NCI-H510A (cell line): ENCODE data around the gene TAAR5.
"Not testable (repeated sequence)": the region's sequence is repeated elsewhere in the genome, so short reads cannot be mapped to it uniquely, and the experiment has no call there.

Source experiments
- DNase-seq: peaks from one replicate; lab custom pipeline; 2025; lab: John Stamatoyannopoulos, UW

Gene TAAR5

DNA sequence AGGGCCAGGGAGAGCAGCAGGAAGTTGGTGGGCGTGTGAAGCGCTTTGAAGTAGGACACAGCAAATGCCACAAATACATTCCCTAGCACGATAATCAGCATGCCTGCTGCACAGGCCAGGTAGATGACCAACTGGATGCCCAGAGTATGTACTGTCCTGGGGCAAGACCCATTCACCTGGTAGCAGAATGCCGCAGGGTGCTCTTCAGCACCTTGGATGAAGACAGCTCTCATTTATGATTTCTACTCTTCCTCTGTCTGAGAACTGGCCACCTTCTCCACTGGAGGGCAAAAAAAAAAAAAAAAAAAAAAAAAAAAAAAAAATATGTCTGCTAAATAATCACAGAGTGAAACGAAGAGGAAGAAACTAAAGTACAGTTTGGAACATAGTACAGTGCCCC, at the start of gene TAAR5:
TSS of gene TAAR5 (minus strand) at position 288 of the 400 bp plus-strand sequence. CDS start at position 233, 55 bp downstream.
- no peak for DNase-seq

GRCh38 chr6:132637135-132637534, 47.6 kb upstream of the TAAR5 start:
- not testable (repeated sequence) for DNase-seq

DNA sequence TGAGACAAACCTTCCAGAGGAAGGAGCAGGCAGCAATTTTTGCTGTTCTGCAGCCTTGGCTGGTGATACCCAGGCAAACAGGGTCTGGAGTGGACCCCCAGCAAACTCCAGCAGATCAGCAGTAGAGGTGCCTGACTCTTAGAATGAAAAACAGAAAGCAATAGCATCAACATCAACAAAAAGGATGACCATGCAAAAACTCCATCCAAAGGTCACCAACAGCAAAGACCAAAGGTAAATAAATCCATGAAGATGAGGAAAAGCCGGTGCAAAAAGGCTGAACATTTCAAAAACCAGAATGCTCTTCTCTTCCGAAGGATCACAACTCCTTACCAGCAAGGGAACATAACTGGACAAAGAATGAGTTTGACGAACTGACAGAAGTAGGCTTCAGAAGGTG, 46.4 kb upstream of the TAAR5 start:
- DNase-seq: not testable (repeated sequence)

GRCh38 chr6:132635288-132635687, 45.7 kb upstream of the TAAR5 start:
- DNase-seq: not testable (repeated sequence)

DNA sequence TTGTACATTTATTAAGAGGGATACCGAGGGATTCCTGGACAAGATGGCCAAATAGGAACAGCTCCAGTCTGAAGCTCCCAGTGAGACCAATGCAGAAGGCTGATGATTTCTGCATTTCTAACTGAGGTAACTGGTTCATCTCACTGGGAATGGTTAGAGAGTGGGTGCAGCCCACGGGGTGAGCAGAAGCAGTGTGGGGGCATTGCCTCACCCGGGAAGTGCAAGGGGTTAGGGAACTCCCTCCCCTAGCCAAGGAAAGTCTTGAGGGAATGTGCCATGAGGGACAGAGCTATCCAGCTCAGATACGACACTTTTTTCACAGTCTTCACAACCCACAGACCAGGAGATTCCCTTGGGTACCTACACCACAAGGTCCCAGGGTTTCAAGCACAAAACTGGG, 45.3 kb upstream of the TAAR5 start:
- no peak for DNase-seq

GRCh38 chr6:132633362-132633761, 43.8 kb upstream of the TAAR5 start:
- no peak for DNase-seq

GRCh38 chr6:132624175-132624574, 34.6 kb upstream of the TAAR5 start, which contains the start of gene TAAR2:
TSS of gene TAAR2 (minus strand) at chr6:132624275. CDS start at chr6:132624275, 0 bp downstream.
- no peak for DNase-seq

DNA sequence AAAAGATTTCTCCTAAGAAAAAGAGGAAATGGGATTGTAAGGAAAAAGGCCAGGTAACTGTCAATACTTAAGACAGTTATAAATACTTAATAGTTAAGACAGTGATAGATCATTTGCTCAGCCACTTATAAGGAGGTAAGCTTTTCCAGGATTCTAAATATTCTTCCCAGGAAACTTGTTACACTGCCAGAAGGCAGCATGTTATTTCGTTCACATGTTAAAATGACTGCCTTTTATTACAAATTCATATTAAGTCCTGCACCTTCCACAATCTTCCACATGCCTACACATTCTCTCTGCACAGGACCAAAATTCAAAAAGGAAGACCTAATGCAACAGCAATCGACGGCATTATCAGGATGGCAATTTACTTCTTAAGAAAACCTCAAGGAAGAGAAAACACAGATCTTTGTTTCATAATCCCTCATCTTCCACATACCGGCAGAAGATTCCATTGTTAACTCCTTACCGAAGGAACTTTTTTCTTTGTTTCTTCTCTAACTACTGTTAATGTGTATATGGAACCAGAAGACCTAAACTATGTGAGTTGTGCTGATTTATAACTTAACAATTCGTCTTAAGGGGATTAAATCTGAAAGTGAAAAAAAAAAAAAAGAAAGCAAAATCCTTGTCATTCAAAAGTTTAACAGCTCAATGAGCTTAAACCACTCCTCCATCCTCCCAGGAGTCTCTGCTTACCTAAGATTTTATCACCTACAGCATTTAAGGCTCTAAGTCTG, 33.7 kb upstream of the TAAR5 start:
- no peak for DNase-seq

DNA sequence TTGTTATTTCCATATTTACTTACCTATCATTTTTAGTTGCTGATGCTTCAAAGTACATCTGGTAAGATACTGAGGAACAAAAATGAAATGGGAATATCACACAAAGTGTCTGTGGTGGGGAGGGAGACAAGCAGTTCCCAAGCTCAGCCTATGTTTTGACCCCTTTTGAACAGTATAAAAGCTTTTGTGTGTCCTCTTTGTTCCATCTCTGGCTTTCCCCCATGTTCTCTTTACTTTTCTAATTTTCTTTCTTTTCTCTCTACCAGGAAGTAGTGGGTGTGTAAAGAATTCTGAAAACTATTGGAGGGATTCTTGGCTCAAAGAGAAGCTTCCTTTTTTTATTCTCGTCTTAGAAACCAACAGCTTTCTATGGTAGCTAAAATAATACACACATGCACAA, 27.1 kb upstream of the TAAR5 start:
- DNase-seq: no peak

DNA sequence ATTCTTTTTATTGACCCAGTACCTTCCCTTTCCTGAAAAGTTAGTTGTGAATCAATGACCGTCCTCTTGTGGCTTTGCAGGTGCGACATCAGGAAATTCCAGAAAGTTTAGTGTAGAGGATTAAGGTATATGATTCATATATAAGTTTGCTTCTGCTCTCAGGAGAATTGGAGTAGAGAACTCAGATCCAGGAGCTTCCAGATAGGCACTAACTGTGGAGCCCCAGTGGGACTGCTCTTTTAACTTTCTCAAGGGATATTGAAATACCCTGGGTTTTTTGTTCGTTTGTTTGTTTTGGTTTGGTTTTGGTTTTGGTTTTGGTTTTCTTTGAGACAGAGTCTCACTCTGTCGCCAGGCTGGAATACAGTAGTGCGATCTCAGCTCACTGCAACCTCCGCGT, 25.0 kb upstream of the TAAR5 start:
- DNase-seq: no peak

DNA sequence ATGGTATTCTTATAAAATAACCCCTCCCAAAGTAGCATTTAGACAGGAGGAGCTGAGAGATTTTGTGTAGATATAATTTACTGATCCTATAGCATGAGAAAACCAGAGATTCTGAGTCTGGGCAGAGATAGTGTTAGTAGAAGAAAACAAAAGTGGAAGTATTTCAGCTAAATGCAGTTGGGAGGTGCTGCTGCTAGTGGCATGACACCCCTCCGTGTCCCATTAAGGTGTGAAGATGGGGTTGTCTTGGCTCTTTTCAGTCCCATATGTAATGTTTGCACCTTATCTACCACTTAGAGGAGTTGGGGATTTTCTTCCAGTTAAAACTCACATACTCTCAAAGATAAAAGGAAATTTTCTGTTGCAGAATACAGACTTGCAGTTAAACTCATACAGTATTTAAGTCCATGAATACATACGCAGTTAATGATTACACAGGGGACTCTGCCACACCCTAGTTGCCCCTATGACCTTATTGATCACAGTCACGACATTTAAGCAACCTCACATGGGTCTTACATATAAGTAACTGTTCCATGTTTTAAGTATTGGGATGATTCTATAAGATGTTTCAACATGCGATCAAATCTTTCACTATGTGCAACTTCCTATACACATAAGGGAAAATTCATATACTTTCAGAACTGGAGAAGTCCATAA, 23.0 kb upstream of the TAAR5 start:
- DNase-seq: no peak

GRCh38 chr6:132611616-132612015, 22.1 kb upstream of the TAAR5 start:
- DNase-seq: no peak

DNA sequence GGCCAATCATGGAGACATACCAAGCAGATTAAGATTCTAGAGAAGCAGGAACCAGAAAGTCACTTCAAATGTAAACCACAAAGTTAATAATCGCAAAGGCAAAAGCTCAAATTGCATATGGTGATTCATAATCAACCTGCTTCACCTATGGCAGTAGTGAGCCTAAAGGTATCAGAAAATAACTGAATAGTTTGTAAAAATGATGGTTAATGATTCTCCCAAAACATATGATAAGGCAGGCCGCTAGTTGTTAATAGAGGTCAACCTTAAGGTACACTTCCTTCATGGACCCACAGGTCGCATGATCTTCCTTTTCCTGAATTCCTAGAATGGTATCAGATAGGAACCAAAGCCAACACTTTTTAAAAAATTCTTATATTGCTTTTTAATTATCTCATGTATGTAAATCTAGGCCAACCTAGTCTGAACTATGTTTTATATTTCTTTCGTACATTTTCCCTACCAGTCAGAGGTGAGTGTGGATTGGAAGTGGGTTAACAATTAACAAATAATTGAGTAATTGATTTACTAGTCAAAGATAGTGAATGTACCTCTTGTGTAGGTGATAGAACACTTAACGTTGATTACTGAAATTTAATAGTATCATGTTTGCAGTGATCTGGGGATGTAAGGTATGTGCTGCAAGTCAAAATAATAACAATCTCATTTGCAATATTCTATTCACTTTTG, 18.1 kb upstream of the TAAR5 start:
- no peak for DNase-seq

GRCh38 chr6:132604635-132605152, 15.2 kb upstream of the TAAR5 start:
- DNase-seq: no peak

DNA sequence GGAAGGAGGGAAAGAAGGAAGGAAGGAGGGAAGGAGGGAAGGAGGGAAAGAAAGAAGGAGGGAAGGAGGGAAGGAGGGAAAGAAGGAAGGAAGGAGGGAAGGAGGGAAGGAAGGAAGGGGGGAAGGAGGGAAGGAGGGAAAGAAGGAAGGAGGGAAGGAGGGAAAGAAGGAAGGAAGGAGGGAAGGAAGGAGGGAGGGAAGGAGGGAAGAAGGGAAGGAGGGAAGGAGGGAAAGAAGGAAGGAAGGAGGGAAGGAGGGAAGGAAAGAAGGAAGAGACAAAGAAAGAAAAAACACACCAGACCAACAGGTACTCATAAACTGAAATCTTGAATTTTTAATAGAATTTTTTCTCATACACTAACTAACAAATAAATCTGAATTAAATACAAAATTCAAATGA, 11.4 kb upstream of the TAAR5 start:
- not testable (repeated sequence) for DNase-seq

DNA sequence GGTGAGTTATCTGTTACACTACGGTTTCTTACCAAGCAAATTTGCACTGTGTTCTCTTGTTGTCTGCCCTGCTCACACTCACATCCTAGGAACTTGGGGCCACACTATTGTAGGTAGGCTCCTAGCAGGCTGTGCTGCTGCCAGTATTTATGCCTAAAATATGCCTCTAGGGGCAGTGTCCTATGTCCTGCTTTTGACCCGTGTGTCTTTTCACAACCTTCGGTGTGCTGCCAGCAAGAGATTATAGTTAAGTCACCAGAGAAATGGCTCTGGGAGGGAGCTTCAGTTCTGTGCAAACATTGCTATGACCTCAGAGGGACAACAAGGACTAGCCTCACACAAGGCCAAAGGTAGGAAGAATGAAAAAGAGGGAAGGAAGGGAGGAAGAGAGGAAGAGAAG, 8.9 kb upstream of the TAAR5 start:
- no peak for DNase-seq

- no peak for DNase-seq
These were observed 6.7 kb upstream of the TAAR5 start for GRCh38 chr6:132596201-132596600.

GRCh38 chr6:132592855-132593254, 3.3 kb upstream of the TAAR5 start:
- no peak for DNase-seq

GRCh38 chr6:132590362-132590761, 821 bp upstream of the TAAR5 start:
- DNase-seq: no peak

GRCh38 chr6:132587424-132587823, 2.1 kb downstream of the TAAR5 start:
- DNase-seq: no peak

- no peak for DNase-seq
These were observed 4.8 kb downstream of the TAAR5 start for GRCh38 chr6:132584698-132585097.

GRCh38 chr6:132571774-132572173, 17.8 kb downstream of the TAAR5 start:
- DNase-seq: no peak
